ENCODE data around the gene RPA3. TPM values are rescaled to one million over a fixed set of nuclear protein-coding genes. Genes with fewer than 3 reads are reported as not detected.

RPA3 gene
- total RNA-seq, 1 experiment from 2014 or later: 87.5 TPM

DNA sequence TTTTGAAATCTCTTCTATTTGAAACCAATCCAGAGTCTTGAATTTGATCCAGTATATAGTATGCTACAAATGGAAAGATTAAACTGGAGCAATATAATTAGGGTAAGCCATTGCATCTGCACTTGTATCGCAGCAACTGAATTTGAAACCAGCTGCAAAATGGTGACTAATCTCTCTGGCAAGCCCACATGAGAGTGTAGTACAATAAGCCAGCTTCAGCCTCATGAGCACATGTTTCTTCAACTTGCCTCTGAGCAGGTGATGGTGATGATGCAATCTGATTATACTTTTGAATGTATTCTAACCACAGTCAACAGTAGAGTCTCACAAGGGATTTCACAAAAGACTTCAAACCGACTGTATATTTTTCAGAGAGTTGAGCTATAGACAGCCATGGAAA, 829 bp upstream of the RPA3 start (continued):
- TF ChIP-seq REST (IDR thresholded peaks at IDR 0.05; ENCODE audit: low read depth) (no peak), CBX3 (IDR thresholded peaks at IDR 0.05; ENCODE audit: low read depth) (peak; percentile 68), EZH2 (IDR thresholded peaks at IDR 0.05) (no peak), FOSL1 (IDR thresholded peaks at IDR 0.05; ENCODE audit: low read depth) (peak; percentile 1; the same call in 1 of the 2 replicates), CEBPB (IDR thresholded peaks at IDR 0.05; ENCODE audit: low read depth) (peak; percentile 85)
- TF ChIP-seq, protein P1, sequence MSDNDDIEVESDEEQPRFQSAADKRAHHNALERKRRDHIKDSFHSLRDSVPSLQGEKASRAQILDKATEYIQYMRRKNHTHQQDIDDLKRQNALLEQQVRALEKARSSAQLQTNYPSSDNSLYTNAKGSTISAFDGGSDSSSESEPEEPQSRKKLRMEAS (IDR thresholded peaks at IDR 0.05): peak; percentile 94

DNA sequence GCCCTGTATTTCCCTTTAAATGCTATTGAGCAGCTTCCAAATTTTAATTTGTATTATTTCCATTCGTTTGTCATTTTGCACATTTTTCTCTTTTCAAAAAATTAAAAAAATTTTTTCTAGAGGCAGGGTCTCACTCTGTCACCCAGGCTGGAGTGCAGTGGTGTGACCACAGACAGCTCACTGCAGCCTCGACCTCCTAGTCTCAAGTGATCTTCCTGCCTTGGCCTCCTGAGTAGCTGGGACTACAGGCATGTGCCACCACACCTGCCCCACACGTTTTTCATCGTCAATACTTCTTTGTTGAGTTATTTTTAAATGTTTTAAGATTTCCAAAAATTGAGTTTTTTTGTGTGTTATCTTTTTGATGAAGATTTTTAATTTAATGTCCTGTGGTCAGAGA, 4.7 kb downstream of the RPA3 start:
- ChIA-PET RAD21 (ENCODE audit: low non-redundant PET in 1 of 2, low total read pairs in 2 of 2, uncharacterized antibody in 2 of 2, unreplicated experiment in 2 of 2) (no interaction called here), POLR2A (no interaction called here), CTCF (interaction anchor here (2.1 kb wide), 1 partner anchor 33 kb away, joined by 5 read pairs; no protein-coding TSS in a partner anchor)
- H4K20me1 ChIP-seq (ENCODE audit: insufficient read depth): no peaks in the 10 kb centered on the region
- no peak for TF ChIP-seq ZFX (IDR thresholded peaks at IDR 0.05)
- no peak for TF ChIP-seq RAD21 (IDR thresholded peaks at IDR 0.05; ENCODE audit: low read depth)
- no peak for TF ChIP-seq EGR1 (IDR thresholded peaks at IDR 0.05; ENCODE audit: low read depth)
- no peak for TF ChIP-seq CEBPB (IDR thresholded peaks at IDR 0.05; ENCODE audit: low read depth)
- no peak for TF ChIP-seq ZNF274 (IDR thresholded peaks at IDR 0.05; ENCODE audit: low read depth, low read length)
- no peak for TF ChIP-seq EZH2 (IDR thresholded peaks at IDR 0.05)
- no peak for TF ChIP-seq TCF7L2 (IDR thresholded peaks at IDR 0.05; ENCODE audit: borderline replicate concordance, extremely low read depth, insufficient read depth, insufficient read length)
- no peak for TF ChIP-seq CBX3 (IDR thresholded peaks at IDR 0.05; ENCODE audit: low read depth)
- TF ChIP-seq, protein P1 (IDR thresholded peaks at IDR 0.05): no peak
- TF ChIP-seq, protein P2, sequence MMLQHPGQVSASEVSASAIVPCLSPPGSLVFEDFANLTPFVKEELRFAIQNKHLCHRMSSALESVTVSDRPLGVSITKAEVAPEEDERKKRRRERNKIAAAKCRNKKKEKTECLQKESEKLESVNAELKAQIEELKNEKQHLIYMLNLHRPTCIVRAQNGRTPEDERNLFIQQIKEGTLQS (IDR thresholded peaks at IDR 0.05): no peak
- TF ChIP-seq SIN3A (IDR thresholded peaks at IDR 0.05; ENCODE audit: low read depth): no peak
- TF ChIP-seq ELF1 (IDR thresholded peaks at IDR 0.05; ENCODE audit: borderline replicate concordance, low read depth): no peak
- H3K9me3 ChIP-seq (ENCODE audit: control insufficient read depth in 1 of 2, insufficient read depth in 1 of 2, low read depth in 1 of 2, low read length in 2 of 2): no peaks in the 10 kb centered on the region
- H3K79me2 ChIP-seq (ENCODE audit: insufficient read depth, low read length): no peaks in the 10 kb centered on the region
- H3K36me3 ChIP-seq (ENCODE audit: control insufficient read depth in 1 of 2, insufficient read depth in 2 of 2, low read length in 2 of 2): no peaks in the 10 kb centered on the region
- H3K27me3 ChIP-seq (ENCODE audit: insufficient read depth, low read length): no peaks in the 10 kb centered on the region
- H3K4me1 ChIP-seq (ENCODE audit: control insufficient read depth in 1 of 2, insufficient read depth in 2 of 2, low read length in 2 of 2): no peaks in the 10 kb centered on the region
- no peak overlapping the region for H3K9ac ChIP-seq (ENCODE audit: low read length)
- no peaks in the 10 kb centered on the region for H3K9me2 ChIP-seq (ENCODE audit: insufficient read depth)
- no peak overlapping the region for H3K4me3 ChIP-seq (replicated peaks in 1 of 2; ENCODE audit: low read depth in 1 of 2, low read length in 2 of 2)
- ATAC-seq (no peak), DNase-seq (ENCODE audit: low read depth, low spot score) (no peak)
- BruUV-seq (replicated peaks): no TSS peak
- no peak overlapping the region for H3K4me2 ChIP-seq (ENCODE audit: low read length)
- no peak overlapping the region for H2AFZ ChIP-seq (ENCODE audit: low read depth, low read length, poor library complexity, severe bottlenecking)
- intact Hi-C loops (cut with micrococcal nuclease): no loop called here
- no peak overlapping the region for H3K27ac ChIP-seq (ENCODE audit: low read depth, low read length)

Measured in HCT116 (cell line).